SK-N-DZ (cell line): ENCODE measurements around the gene PRRG2.

Experiments used
- DNase-seq: peaks from one replicate; pipeline ENCODE4 v3.0.0-alpha.2; 2015; ENCODE audit warnings: low spot score

Gene PRRG2

GRCh38 chr19:49587227-49587626 lies 6.1 kb downstream of the PRRG2 start:
- DNase-seq = no peak

- peak; percentile 17 for DNase-seq
Measured at GRCh38 chr19:49588365-49589122, 7.4 kb downstream of the PRRG2 start.

GRCh38 chr19:49589502-49589905 lies 8.4 kb downstream of the PRRG2 start:
- peak; percentile 28 for DNase-seq

GRCh38 chr19:49590071-49590970 lies 9.2 kb downstream of the PRRG2 start:
- peak; percentile 94 for DNase-seq

- peak; percentile 48 for DNase-seq
Measured at GRCh38 chr19:49590971-49591730, 10.0 kb downstream of the PRRG2 start, which contains the start of gene PRR12. Gene PRR12 (plus strand): TSS chr19:49591182. CDS start chr19:49591655, 473 bp downstream.

- peak; percentile 25 for DNase-seq
Measured at GRCh38 chr19:49591731-49592485, 10.8 kb downstream of the PRRG2 start.

- DNase-seq = peak; percentile 16
Measured at GRCh38 chr19:49592486-49593232, 11.5 kb downstream of the PRRG2 start.

GRCh38 chr19:49593233-49594113 lies 12.4 kb downstream of the PRRG2 start:
- DNase-seq = peak; percentile 88

- DNase-seq = no peak
Measured at GRCh38 chr19:49594157-49594992, 13.3 kb downstream of the PRRG2 start.

- no peak for DNase-seq
Measured at GRCh38 chr19:49594993-49595818, 14.1 kb downstream of the PRRG2 start.

- DNase-seq = no peak
Measured at GRCh38 chr19:49595819-49596404, 14.8 kb downstream of the PRRG2 start.

- DNase-seq = no peak
Measured at GRCh38 chr19:49596407-49596806, 15.3 kb downstream of the PRRG2 start.

GRCh38 chr19:49596954-49597702 lies 16.0 kb downstream of the PRRG2 start:
- DNase-seq = no peak

GRCh38 chr19:49597703-49597974 lies 16.5 kb downstream of the PRRG2 start:
- no peak for DNase-seq

- DNase-seq = no peak
Measured at GRCh38 chr19:49599378-49600295, 18.5 kb downstream of the PRRG2 start.
